Mucosa of rectum (tissue), 2 donors: ENCODE measurements around the gene RIPK4.

Source experiments
- H3K27ac ChIP-seq, 2 donors: one replicate each; pipeline ENCODE4 v1.7.0; 2013; ENCODE audit warnings: inconsistent platforms in 2 of 2, low read depth in 2 of 2, low read length in 2 of 2
- H3K27me3 ChIP-seq, 2 donors: one replicate each; pipeline ENCODE4 v1.7.0; 2013; ENCODE audit warnings: low read length in 2 of 2; ENCODE audit not compliant: control insufficient read depth in 2 of 2, insufficient read depth in 2 of 2
- H3K36me3 ChIP-seq, 2 donors: one replicate each; pipeline ENCODE4 v1.7.0; 2013; ENCODE audit warnings: low read length in 2 of 2; ENCODE audit not compliant: control insufficient read depth in 2 of 2, insufficient read depth in 2 of 2
- H3K4me1 ChIP-seq, 2 donors: one replicate each; pipeline ENCODE4 v1.7.0; 2013; ENCODE audit warnings: low read length in 2 of 2, mild to moderate bottlenecking in 1 of 2; ENCODE audit not compliant: control insufficient read depth in 2 of 2, insufficient read depth in 2 of 2
- H3K4me3 ChIP-seq, 2 donors: one replicate each; pipeline ENCODE4 v1.7.0; 2013; ENCODE audit warnings: low read length in 2 of 2
- H3K9ac ChIP-seq, 2 donors: one replicate each; pipeline ENCODE4 v1.7.0; 2013; ENCODE audit warnings: low read length in 2 of 2, low read depth in 1 of 2, mild to moderate bottlenecking in 1 of 2
- H3K9me3 ChIP-seq, 2 donors: one replicate each; pipeline ENCODE4 v1.7.0; 2013; ENCODE audit warnings: low read length in 2 of 2; ENCODE audit not compliant: control insufficient read depth in 2 of 2
- donor health status: healthy.
- donor health status: Normal muscosa, but diverticular disease.

Gene RIPK4

GRCh38 chr21:41758550-41758949 is 8.3 kb downstream of the RIPK4 start:
- no peak overlapping the region for H3K4me3 ChIP-seq
- no peak overlapping the region for H3K27ac ChIP-seq
- peaks cover 0 to 5% of the 10 kb centered on the region in 2 donors for H3K4me1 ChIP-seq
- peaks cover 0 to 10% of the 10 kb centered on the region in 2 donors for H3K27me3 ChIP-seq
- H3K36me3 ChIP-seq = peaks cover 4 to 6% of the 10 kb centered on the region in 2 donors
- no peak overlapping the region for H3K9ac ChIP-seq
- no peaks in the 10 kb centered on the region for H3K9me3 ChIP-seq

- peaks cover 0 to 6% of the 10 kb centered on the region in 2 donors for H3K27me3 ChIP-seq
- H3K36me3 ChIP-seq = peaks cover 4 to 6% of the 10 kb centered on the region in 2 donors
- H3K9ac ChIP-seq = no peak overlapping the region
- no peak overlapping the region for H3K27ac ChIP-seq
- peaks cover 5 to 7% of the 10 kb centered on the region in 2 donors for H3K4me1 ChIP-seq
- H3K9me3 ChIP-seq = no peaks in the 10 kb centered on the region
- no peak overlapping the region for H3K4me3 ChIP-seq
Observed at GRCh38 chr21:41755934-41756773, 10.7 kb downstream of the RIPK4 start.

- H3K9me3 ChIP-seq = no peaks in the 10 kb centered on the region
- no peak overlapping the region for H3K9ac ChIP-seq
- H3K36me3 ChIP-seq = peaks cover 4 to 9% of the 10 kb centered on the region in 2 donors
- peaks cover 5 to 7% of the 10 kb centered on the region in 2 donors for H3K4me1 ChIP-seq
- no peak overlapping the region for H3K4me3 ChIP-seq
- peaks cover 0 to 2% of the 10 kb centered on the region in 2 donors for H3K27me3 ChIP-seq
- H3K27ac ChIP-seq = no peak overlapping the region
Observed at GRCh38 chr21:41755258-41755933, 11.5 kb downstream of the RIPK4 start.

GRCh38 chr21:41754479-41754891 is 12.4 kb downstream of the RIPK4 start:
- Histone ChIP-seq H3K27ac (no peak overlapping the region), H3K4me3 (no peak overlapping the region), H3K36me3 (peaks cover 9% of the 10 kb centered on the region in 2 donors), H3K4me1 (peaks cover 5 to 7% of the 10 kb centered on the region in 2 donors), H3K9ac (no peak overlapping the region), H3K9me3 (no peaks in the 10 kb centered on the region), H3K27me3 (no peaks in the 10 kb centered on the region)

- peaks cover 5 to 7% of the 10 kb centered on the region in 2 donors for H3K4me1 ChIP-seq
- H3K4me3 ChIP-seq = no peak overlapping the region
- peaks cover 14 to 15% of the 10 kb centered on the region in 2 donors for H3K36me3 ChIP-seq
- no peaks in the 10 kb centered on the region for H3K27me3 ChIP-seq
- no peaks in the 10 kb centered on the region for H3K9me3 ChIP-seq
- no peak overlapping the region for H3K9ac ChIP-seq
- H3K27ac ChIP-seq = no peak overlapping the region
Observed at GRCh38 chr21:41753006-41753898, 13.6 kb downstream of the RIPK4 start.

GRCh38 chr21:41752231-41752681 is 14.6 kb downstream of the RIPK4 start:
- no peak overlapping the region for H3K27ac ChIP-seq
- no peak overlapping the region for H3K4me3 ChIP-seq
- H3K27me3 ChIP-seq = no peaks in the 10 kb centered on the region

GRCh38 chr21:41751611-41752011 is 15.2 kb downstream of the RIPK4 start:
- Histone ChIP-seq H3K27me3 (no peaks in the 10 kb centered on the region), H3K9ac (peak overlapping the region in 1 of 2 donors; percentile 19), H3K4me3 (no peak overlapping the region), H3K27ac (no peak overlapping the region), H3K36me3 (peaks cover 17 to 19% of the 10 kb centered on the region in 2 donors), H3K9me3 (no peaks in the 10 kb centered on the region), H3K4me1 (peaks cover 5 to 7% of the 10 kb centered on the region in 2 donors)

More at GRCh38 chr21:41752231-41752681, 14.6 kb downstream of the RIPK4 start:
- peaks cover 17 to 19% of the 10 kb centered on the region in 2 donors for H3K36me3 ChIP-seq
- no peak overlapping the region for H3K9ac ChIP-seq
- H3K4me1 ChIP-seq = peaks cover 5 to 7% of the 10 kb centered on the region in 2 donors
- no peaks in the 10 kb centered on the region for H3K9me3 ChIP-seq

GRCh38 chr21:41750532-41751151 is 16.2 kb downstream of the RIPK4 start:
- no peaks in the 10 kb centered on the region for H3K27me3 ChIP-seq
- no peaks in the 10 kb centered on the region for H3K9me3 ChIP-seq
- no peak overlapping the region for H3K9ac ChIP-seq
- peaks cover 17% of the 10 kb centered on the region in 2 donors for H3K36me3 ChIP-seq
- H3K4me3 ChIP-seq = no peak overlapping the region
- no peak overlapping the region for H3K27ac ChIP-seq
- H3K4me1 ChIP-seq = peaks cover 5 to 7% of the 10 kb centered on the region in 2 donors

- peaks cover 15 to 16% of the 10 kb centered on the region in 2 donors for H3K36me3 ChIP-seq
Observed at GRCh38 chr21:41750051-41750450, 16.8 kb downstream of the RIPK4 start.

More at GRCh38 chr21:41750051-41750450, 16.8 kb downstream of the RIPK4 start:
- H3K27me3 ChIP-seq = no peaks in the 10 kb centered on the region
- H3K4me1 ChIP-seq = peaks cover 5 to 7% of the 10 kb centered on the region in 2 donors
- no peak overlapping the region for H3K27ac ChIP-seq
- H3K4me3 ChIP-seq = no peak overlapping the region
- no peaks in the 10 kb centered on the region for H3K9me3 ChIP-seq
- no peak overlapping the region for H3K9ac ChIP-seq
